HepG2 (cell line): ENCODE data around the gene CSMD2. TPM values are rescaled to one million over a fixed set of nuclear protein-coding genes. Genes with fewer than 3 reads are reported as not detected.

ENCODE experiments used
- ATAC-seq: fragments of 200-7000 bp; cut with Tn5 transposase; 3 replicates; pipeline ENCODE4 v1.9.1; 2020; ENCODE audit warnings: mild to moderate bottlenecking, moderate library complexity
- BruUV-seq: library from RNA; stranded (reverse); fragments of 400-500 nt; replicated peaks from 2 replicates; lab custom pipeline; 2021; lab: Mats Ljungman, UMichigan
- CTCF ChIA-PET: fragments of 300-600 bp; formaldehyde crosslinking; extraction: SDS; loops from one replicate; lab custom pipeline; 2021; ENCODE audit warnings: low total read pairs, inconsistent platforms, low intra/inter-chr PET ratio; lab: Yijun Ruan, JAX
- POLR2A ChIA-PET: fragments of 350-600 bp; sonication (Branson Sonifier 250); formaldehyde crosslinking; loops from one replicate; lab custom pipeline; 2020; ENCODE audit warnings: antibody characterized with exemption, inconsistent platforms; lab: Yijun Ruan, JAX
- DNase-seq: peaks from one replicate; pipeline ENCODE4 v3.0.0-alpha.2; 2015; ENCODE audit warnings: low spot score
- FAIRE-seq: peaks from 3 replicates; lab custom pipeline; 2011; peaks lifted over from hg19 to GRCh38; lab: Jason Lieb, UNC
- H2AFZ ChIP-seq: one replicate; pipeline ENCODE4 v1.6.1; 2011; ENCODE audit warnings: low read length, inconsistent platforms
- H3K27ac ChIP-seq: fragments of 300-600 bp; 3 replicates; pipeline ENCODE4 v1.8.0; 2011; ENCODE audit warnings: mixed run types, mild to moderate bottlenecking, mixed read lengths, low read length, inconsistent platforms; ENCODE audit not compliant: insufficient read depth; ENCODE audit errors: extremely low read length
- H3K27me3 ChIP-seq, 2 experiments: fragments of 200-600 bp in 1 of 2; 2 replicates in 1 of 2; 3 replicates in 1 of 2; pipeline versions ENCODE4 v1.6.0 to v1.8.0; 2011; ENCODE audit warnings: low read length in 2 of 2, mild to moderate bottlenecking in 2 of 2, moderate library complexity in 2 of 2, inconsistent platforms in 1 of 2; ENCODE audit not compliant: insufficient read depth in 2 of 2, control insufficient read depth in 1 of 2
- H3K36me3 ChIP-seq, 2 experiments: fragments of 200-600 bp in 1 of 2; replicated peaks in 1 of 2; 2 replicates in 1 of 2; 3 replicates in 1 of 2; pipeline versions ENCODE4 v1.5.1 to v1.8.0; 2011; ENCODE audit warnings: low read length in 2 of 2, inconsistent platforms in 1 of 2; ENCODE audit not compliant: insufficient read depth in 2 of 2, control insufficient read depth in 1 of 2
- H3K4me1 ChIP-seq: 2 replicates; pipeline ENCODE4 v1.5.1; 2012; ENCODE audit warnings: low read length, inconsistent platforms; ENCODE audit not compliant: insufficient read depth
- H3K4me2 ChIP-seq: 2 replicates; pipeline ENCODE4 v1.6.0; 2011; ENCODE audit warnings: low read depth, low read length, inconsistent platforms
- H3K4me3 ChIP-seq, 3 experiments: fragments of 200-600 bp in 1 of 3; sonication (generic), shearing (Covaris generic) in 1 of 3; replicated peaks in 1 of 3; 2 replicates each; pipeline ENCODE4 v1.5.1; 2011 to 2016; ENCODE audit warnings: low read length in 3 of 3, inconsistent platforms in 2 of 3, low read depth in 2 of 3, mild to moderate bottlenecking in 2 of 3, control low read depth in 1 of 3, mixed read lengths in 1 of 3; ENCODE audit not compliant: insufficient read depth in 1 of 3
- H3K79me2 ChIP-seq: one replicate; pipeline ENCODE4 v1.6.1; 2011; ENCODE audit warnings: low read length, inconsistent platforms; ENCODE audit not compliant: insufficient read depth
- H3K9ac ChIP-seq: 2 replicates; pipeline ENCODE4 v1.6.0; 2011; ENCODE audit warnings: mild to moderate bottlenecking, low read depth, low read length, inconsistent platforms; ENCODE audit not compliant: insufficient read depth
- H3K9me3 ChIP-seq: 2 replicates; pipeline ENCODE4 v1.5.1; 2012; ENCODE audit warnings: mild to moderate bottlenecking, low read length
- H4K20me1 ChIP-seq: 2 replicates; pipeline ENCODE4 v1.6.0; 2011; ENCODE audit warnings: inconsistent platforms, mild to moderate bottlenecking, low read length, moderate library complexity; ENCODE audit not compliant: insufficient read depth
- NR2F1 ChIP-seq, 2 experiments: fragments of 450-650 bp in 1 of 2; formaldehyde crosslinking in 1 of 2; IDR thresholded peaks; 2 replicates each; pipeline versions ENCODE4 v1.5.0 to v1.6.1; 2016 to 2020; ENCODE audit warnings: mild to moderate bottlenecking in 1 of 2, missing compliant biosample characterization in 1 of 2, missing genetic modification reagents in 1 of 2, moderate library complexity in 1 of 2
- SUZ12 ChIP-seq: fragments of 150-350 bp; IDR thresholded peaks from 2 replicates; pipeline ENCODE4 v1.6.1; 2014; ENCODE audit warnings: low read depth, low read length
- TMF1 ChIP-seq: sonication (generic); formaldehyde crosslinking; IDR thresholded peaks from 2 replicates; pipeline ENCODE4 v1.8.1; 2022; ENCODE audit warnings: low read depth, missing genetic modification reagents
- ZFYVE20 ChIP-seq: sonication (generic); formaldehyde crosslinking; IDR thresholded peaks from 2 replicates; pipeline ENCODE4 v1.8.0; 2023; ENCODE audit warnings: low read depth, mild to moderate bottlenecking, moderate library complexity, missing genetic modification reagents, borderline replicate concordance
- ZNF703 ChIP-seq: sonication (generic); formaldehyde crosslinking; IDR thresholded peaks from 2 replicates; pipeline ENCODE4 v1.5.1; 2020; ENCODE audit warnings: missing genetic modification reagents, mild to moderate bottlenecking, moderate library complexity, borderline replicate concordance
- WGBS: methylation state at CpG from one replicate; pipeline ENCODE4 v1.1.6; 2017; ENCODE audit warnings: low lambda C conversion rate; 5-methylcytosine and 5-hydroxymethylcytosine counted together
- in situ Hi-C: cut with HindIII; loops from 2 replicates; pipeline ENCODE4 v1.10.0; 2017; ENCODE audit warnings: low pct_unique_long_range_greater_than_20kb; ENCODE audit not compliant: extremely low pct_ligation_motif_present
- intact Hi-C: fragments of 100-400 bp; cut with micrococcal nuclease; formaldehyde crosslinking; loops from one replicate; pipeline ENCODE4 v1.10.0; 2022; ENCODE audit not compliant: unreplicated experiment
- polyA plus RNA-seq, 8 experiments: library from polyadenylated mRNA; depleted of rRNA in 3 of 8; stranded (reverse) in 7 of 8; unstranded in 1 of 8; fragments of >200 nt; fragmentation: Illumina TruSeq in 4 of 8; extraction: Trizol in 4 of 8; gene quantifications; 2 replicates each; pipeline versions ENCODE4 v1.2.1 to v1.2.3, GENCODE V29; 2011 to 2016; ENCODE audit warnings: low read depth in 4 of 8, missing spikeins in 1 of 8, mixed read lengths in 1 of 8; ENCODE audit not compliant: insufficient read depth in 1 of 8
- total RNA-seq, 5 experiments: library from RNA; depleted of rRNA; stranded (reverse); fragments of >200 nt; fragmentation: Illumina TruSeq; extraction: Trizol; gene quantifications; 2 replicates each; pipeline ENCODE4 v1.2.3, GENCODE V29; 2016; ENCODE audit warnings: low read depth in 1 of 5
- TF ChIP-seq, protein P1 (sequence below): sonication (generic); formaldehyde crosslinking; IDR thresholded peaks from 2 replicates; pipeline ENCODE4 v1.5.1; 2020; ENCODE audit warnings: mild to moderate bottlenecking, missing genetic modification reagents, moderate library complexity

Gene CSMD2
- total and polyA plus RNA-seq, 2 of the 13 experiments (the other 11 are each of a cell fraction or from before 2014, with no cell fraction given) = not detected

DNA sequence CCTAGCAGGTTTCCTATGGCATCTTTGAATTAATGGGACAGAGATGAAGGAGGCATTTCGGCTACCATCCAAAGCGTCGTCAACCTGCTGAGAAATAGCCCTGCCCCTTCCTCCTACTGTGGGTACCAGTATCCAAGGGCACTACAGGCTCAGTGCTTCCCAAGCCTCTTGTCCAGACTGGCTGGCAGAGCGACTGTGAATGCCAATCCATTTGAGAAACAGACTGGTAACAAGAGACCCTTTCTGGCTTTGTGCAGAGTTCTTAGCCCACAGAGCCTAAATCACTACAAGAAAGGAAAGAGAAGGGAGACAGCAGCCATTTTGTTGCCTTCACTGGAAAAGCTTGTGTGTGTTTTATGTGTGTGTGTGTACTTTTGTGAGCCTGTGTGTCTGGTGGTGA lies 185.7 kb downstream of the CSMD2 start (continued):
- no peak for TF ChIP-seq TMF1 (CRISPR knock-in tag)
- no peak for TF ChIP-seq ZFYVE20 (CRISPR knock-in tag)
- TF ChIP-seq, protein P1, sequence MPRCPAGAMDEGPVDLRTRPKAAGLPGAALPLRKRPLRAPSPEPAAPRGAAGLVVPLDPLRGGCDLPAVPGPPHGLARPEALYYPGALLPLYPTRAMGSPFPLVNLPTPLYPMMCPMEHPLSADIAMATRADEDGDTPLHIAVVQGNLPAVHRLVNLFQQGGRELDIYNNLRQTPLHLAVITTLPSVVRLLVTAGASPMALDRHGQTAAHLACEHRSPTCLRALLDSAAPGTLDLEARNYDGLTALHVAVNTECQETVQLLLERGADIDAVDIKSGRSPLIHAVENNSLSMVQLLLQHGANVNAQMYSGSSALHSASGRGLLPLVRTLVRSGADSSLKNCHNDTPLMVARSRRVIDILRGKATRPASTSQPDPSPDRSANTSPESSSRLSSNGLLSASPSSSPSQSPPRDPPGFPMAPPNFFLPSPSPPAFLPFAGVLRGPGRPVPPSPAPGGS (CRISPR knock-in tag) = no peak
- TF ChIP-seq, all 625 proteins: peak for 0

DNA sequence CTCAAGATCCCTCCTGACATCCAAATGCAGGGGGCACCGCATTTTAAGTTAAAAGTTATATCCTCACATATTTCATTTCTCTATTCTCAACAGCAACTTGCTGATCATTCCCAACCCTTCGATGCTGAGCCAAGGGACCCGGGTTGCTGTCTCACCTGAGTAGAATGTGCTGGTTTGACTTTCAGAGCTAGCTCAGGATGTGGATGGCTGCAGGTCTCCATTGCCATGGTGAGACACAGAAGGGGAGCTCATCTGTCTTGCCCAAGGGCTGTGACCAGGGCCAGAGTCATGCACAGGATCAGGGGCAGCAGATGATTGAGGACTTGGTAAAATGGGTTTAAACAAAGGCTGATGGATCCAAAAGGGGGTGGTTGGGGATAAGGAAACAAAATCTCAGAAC lies 189.1 kb downstream of the CSMD2 start:
- in situ Hi-C loops = no loop called here
- ChIA-PET CTCF (no interaction called here), POLR2A (no interaction called here)
- no TSS peak for BruUV-seq
- Histone ChIP-seq H3K36me3 (no peaks in the 10 kb centered on the region), H3K4me2 (no peak overlapping the region), H3K4me3 (no peak overlapping the region), H4K20me1 (no peaks in the 10 kb centered on the region), H3K79me2 (no peaks in the 10 kb centered on the region), H3K4me1 (no peaks in the 10 kb centered on the region), H3K27me3 (peaks cover 0 to 4% of the 10 kb centered on the region in 2 experiments; a peak in 1 of 5 replicates), H3K9me3 (no peaks in the 10 kb centered on the region), H3K27ac (no peak overlapping the region), H3K9ac (no peak overlapping the region), H2AFZ (no peak overlapping the region)
- 0% methylated on average over 3 of the region's 3 CpGs for WGBS
- intact Hi-C loops = no loop called here
- no peak for FAIRE-seq
- ATAC-seq = no peak
- DNase-seq = no peak
- TF ChIP-seq ZNF703 (CRISPR knock-in tag) (no peak), SUZ12 (no peak), NR2F1 (CRISPR knock-in tag; IDR thresholded peaks at IDR 0.05) (no peak)
